ENCODE measurements around the gene ZNF398. TPM values are rescaled to one million over a fixed set of nuclear protein-coding genes. Genes with fewer than 3 reads are reported as not detected.
A peak's percentile ranks its signal among the peaks of the same experiment; 100 is the strongest.

Gene ZNF398
- total RNA-seq, 1 donor: 18.6 TPM

- no peak for TF ChIP-seq CTCF (IDR thresholded peaks at IDR 0.05; ENCODE audit: insufficient read depth, low read depth, low read length)
- DNase-seq (ENCODE audit: low read depth): peak; percentile 20
- no peak overlapping the region for H3K4me3 ChIP-seq (ENCODE audit: low read depth, low read length)
Measured at GRCh38 chr7:149171892-149172533, 24.8 kb downstream of the ZNF398 start.

GRCh38 chr7:149172534-149172920, 25.3 kb downstream of the ZNF398 start:
- TF ChIP-seq CTCF (IDR thresholded peaks at IDR 0.05; ENCODE audit: insufficient read depth, low read depth, low read length): no peak
- DNase-seq (ENCODE audit: low read depth): no peak
- no peak overlapping the region for H3K4me3 ChIP-seq (ENCODE audit: low read depth, low read length)

GRCh38 chr7:149175150-149175549, 27.9 kb downstream of the ZNF398 start:
- no peak for DNase-seq (ENCODE audit: low read depth)

GRCh38 chr7:149179241-149179640, 32.0 kb downstream of the ZNF398 start:
- DNase-seq (ENCODE audit: low read depth): no peak
- H3K4me3 ChIP-seq (ENCODE audit: low read depth, low read length): no peak overlapping the region
- TF ChIP-seq CTCF (IDR thresholded peaks at IDR 0.05; ENCODE audit: insufficient read depth, low read depth, low read length): no peak

More at GRCh38 chr7:149175150-149175549, 27.9 kb downstream of the ZNF398 start:
- TF ChIP-seq CTCF (IDR thresholded peaks at IDR 0.05; ENCODE audit: insufficient read depth, low read depth, low read length): no peak
- no peak overlapping the region for H3K4me3 ChIP-seq (ENCODE audit: low read depth, low read length)

GRCh38 chr7:149180722-149181449, 33.6 kb downstream of the ZNF398 start:
- no peak overlapping the region for H3K4me3 ChIP-seq (ENCODE audit: low read depth, low read length)
- DNase-seq (ENCODE audit: low read depth): no peak
- no peak for TF ChIP-seq CTCF (IDR thresholded peaks at IDR 0.05; ENCODE audit: insufficient read depth, low read depth, low read length)

GRCh38 chr7:149181450-149181790, 34.2 kb downstream of the ZNF398 start:
- H3K4me3 ChIP-seq (ENCODE audit: low read depth, low read length): no peak overlapping the region
- no peak for TF ChIP-seq CTCF (IDR thresholded peaks at IDR 0.05; ENCODE audit: insufficient read depth, low read depth, low read length)
- DNase-seq (ENCODE audit: low read depth): no peak

Data from fibroblast of villous mesenchyme (primary cell).